Natural killer cell (primary cell): ENCODE data around the gene MAP4K4. TPM values are rescaled to one million over a fixed set of nuclear protein-coding genes. Genes with fewer than 3 reads are reported as not detected.
A peak's percentile ranks its signal among the peaks of the same experiment; 100 is the strongest.

Source experiments
- ATAC-seq, 3 donors: fragments of 150-1000 bp in 2 of 3; fragments of 200-7000 bp in 1 of 3; cut with Tn5 transposase; 1 replicate in 1 of 3; 2 replicates in 2 of 3; pipeline ENCODE4 v1.10.0; 2021; ENCODE audit warnings: mild to moderate bottlenecking in 2 of 3, moderate library complexity in 2 of 3
- DNase-seq, 2 donors: peaks; one replicate each; pipeline versions ENCODE4 v3.0.0 to v3.0.0-alpha.2; 2013 to 2021; ENCODE audit warnings: mixed read lengths in 1 of 2
- H3K27ac ChIP-seq: one replicate; pipeline ENCODE4 v1.5.1; 2013; ENCODE audit warnings: mild to moderate bottlenecking, low read length
- H3K27me3 ChIP-seq: one replicate; pipeline ENCODE4 v1.6.1; 2013; ENCODE audit warnings: low read length; ENCODE audit not compliant: control insufficient read depth, insufficient read depth
- H3K36me3 ChIP-seq: one replicate; pipeline ENCODE4 v1.6.1; 2013; ENCODE audit warnings: low read length; ENCODE audit not compliant: control insufficient read depth, insufficient read depth
- H3K4me1 ChIP-seq: one replicate; pipeline ENCODE4 v1.6.1; 2013; ENCODE audit warnings: low read length; ENCODE audit not compliant: control insufficient read depth, insufficient read depth
- H3K4me3 ChIP-seq: one replicate; pipeline ENCODE4 v1.5.1; 2013; ENCODE audit warnings: low read length
- H3K9me3 ChIP-seq: one replicate; pipeline ENCODE4 v1.6.1; 2013; ENCODE audit warnings: low read length; ENCODE audit not compliant: control insufficient read depth, insufficient read depth
- H3K27ac Mint-ChIP-seq, 2 donors: one replicate each; pipeline ENCODE4 v1.8.0; 2022; ENCODE audit warnings: mild to moderate bottlenecking in 2 of 2, mixed read lengths in 2 of 2, moderate library complexity in 1 of 2
- H3K27me3 Mint-ChIP-seq, 2 donors: one replicate each; pipeline ENCODE4 v1.8.0; 2022; ENCODE audit warnings: low read depth in 2 of 2, mixed read lengths in 2 of 2
- H3K36me3 Mint-ChIP-seq: one replicate; pipeline ENCODE4 v1.8.0; 2022; ENCODE audit warnings: mixed read lengths
- H3K4me1 Mint-ChIP-seq, 2 donors: one replicate each; pipeline ENCODE4 v1.8.0; 2022; ENCODE audit warnings: mixed read lengths in 2 of 2
- H3K4me3 Mint-ChIP-seq: one replicate; pipeline ENCODE4 v1.8.0; 2022; ENCODE audit warnings: mild to moderate bottlenecking, moderate library complexity, mixed read lengths
- H3K9me3 Mint-ChIP-seq, 2 donors: one replicate each; pipeline ENCODE4 v1.8.0; 2022; ENCODE audit warnings: mixed read lengths in 2 of 2
- WGBS: methylation state at CpG from one replicate; pipeline ENCODE4 v1.1.7; 2013; ENCODE audit warnings: missing lambda C conversion rate; ENCODE audit not compliant: insufficient coverage; 5-methylcytosine and 5-hydroxymethylcytosine counted together
- intact Hi-C: fragments of 100-400 bp; cut with micrococcal nuclease; formaldehyde crosslinking; loops from one replicate; pipeline ENCODE4 v1.14.2; 2022
- total RNA-seq, 4 donors: library from RNA; stranded (reverse); fragments of 120-200 nt in 1 of 4; gene quantifications; one replicate each; pipeline versions ENCODE4 v1.2.3 to v1.2.4, GENCODE V29; 2013 to 2022
- TF ChIP-seq, protein P1 (sequence below): fragments of 200-600 bp; IDR thresholded peaks from one replicate; pipeline ENCODE4 v1.8.0; 2022; ENCODE audit warnings: antibody characterized with exemption

The MAP4K4 gene
- total RNA-seq, result 10 to 100 TPM; 60.2 to 80.3 (median 66.5) TPM
- 73.9 TPM for total RNA-seq (2013)

DNA sequence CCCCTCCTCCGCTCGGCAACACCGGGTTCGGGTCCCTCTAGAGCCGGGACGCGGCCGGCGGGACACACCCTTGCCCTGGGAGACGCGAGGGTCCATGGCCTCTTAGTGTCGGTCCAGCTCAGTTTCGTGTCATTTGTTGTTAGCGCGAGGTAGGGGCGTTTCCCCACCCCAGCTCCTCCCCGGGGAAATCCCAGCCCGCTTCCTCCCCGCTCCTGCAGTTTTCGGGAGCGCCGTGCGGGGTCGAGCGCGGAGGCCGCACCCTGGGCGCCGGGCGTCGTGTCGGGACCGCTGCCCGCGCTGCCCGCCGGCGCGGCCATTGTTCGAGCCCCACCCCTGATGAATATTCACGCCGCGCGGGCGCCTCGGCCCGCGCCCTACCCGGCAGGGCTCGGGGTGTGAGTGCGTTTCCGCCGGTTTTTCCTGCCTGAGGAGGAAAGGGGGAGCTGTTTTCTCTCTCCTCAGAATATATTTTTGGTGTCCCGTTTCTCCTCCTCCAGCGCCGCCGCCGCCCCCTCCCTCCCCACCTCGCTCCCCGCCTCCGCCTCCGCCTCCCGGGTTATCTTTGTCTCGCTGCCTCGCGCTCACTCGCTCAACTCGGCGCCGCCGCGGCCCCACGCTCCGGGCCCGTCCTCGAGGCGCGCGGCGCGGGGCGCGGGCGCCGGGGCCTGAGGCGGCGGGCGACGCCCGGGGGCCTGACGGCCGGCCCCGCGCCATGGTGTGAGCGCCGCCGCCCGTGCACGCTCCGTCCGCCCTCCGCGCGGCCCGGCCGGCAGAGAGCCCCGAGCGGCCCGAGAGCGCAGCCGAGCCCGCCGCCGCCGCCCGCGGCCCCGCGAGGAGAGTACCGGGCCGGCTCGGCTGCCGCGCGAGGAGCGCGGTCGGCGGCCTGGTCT is at the start of gene MAP4K4:
MAP4K4 (plus strand) TSS at position 584 of the 890 bp plus-strand sequence. CDS start 374 bp downstream, outside the sequence.
- H3K36me3 ChIP-seq, result no peaks in the 10 kb centered on the region
- intact Hi-C loops, result loop anchor here (5.0 kb wide), 1 partner anchor 125 kb away; no protein-coding TSS in a partner anchor
- H3K27ac ChIP-seq, result peak within 1 kb of the TSS; percentile 51
- peak; percentile 47 to 86 for DNase-seq
- ATAC-seq, result peak; percentile 60 to 77 (median 68)
- H3K4me1 ChIP-seq, result peaks cover 22% of the 10 kb centered on the region
- TF ChIP-seq, protein P1, sequence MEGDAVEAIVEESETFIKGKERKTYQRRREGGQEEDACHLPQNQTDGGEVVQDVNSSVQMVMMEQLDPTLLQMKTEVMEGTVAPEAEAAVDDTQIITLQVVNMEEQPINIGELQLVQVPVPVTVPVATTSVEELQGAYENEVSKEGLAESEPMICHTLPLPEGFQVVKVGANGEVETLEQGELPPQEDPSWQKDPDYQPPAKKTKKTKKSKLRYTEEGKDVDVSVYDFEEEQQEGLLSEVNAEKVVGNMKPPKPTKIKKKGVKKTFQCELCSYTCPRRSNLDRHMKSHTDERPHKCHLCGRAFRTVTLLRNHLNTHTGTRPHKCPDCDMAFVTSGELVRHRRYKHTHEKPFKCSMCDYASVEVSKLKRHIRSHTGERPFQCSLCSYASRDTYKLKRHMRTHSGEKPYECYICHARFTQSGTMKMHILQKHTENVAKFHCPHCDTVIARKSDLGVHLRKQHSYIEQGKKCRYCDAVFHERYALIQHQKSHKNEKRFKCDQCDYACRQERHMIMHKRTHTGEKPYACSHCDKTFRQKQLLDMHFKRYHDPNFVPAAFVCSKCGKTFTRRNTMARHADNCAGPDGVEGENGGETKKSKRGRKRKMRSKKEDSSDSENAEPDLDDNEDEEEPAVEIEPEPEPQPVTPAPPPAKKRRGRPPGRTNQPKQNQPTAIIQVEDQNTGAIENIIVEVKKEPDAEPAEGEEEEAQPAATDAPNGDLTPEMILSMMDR, result no peak
- no peaks in the 10 kb centered on the region for H3K27me3 ChIP-seq
- under 1% methylated on average over 126 of the region's 129 CpGs for WGBS
- H3K4me3 ChIP-seq, result peak within 1 kb of the TSS; percentile 63
- H3K27ac Mint-ChIP-seq, result peak within 1 kb of the TSS; percentile 71 to 80
- no peaks in the 10 kb centered on the region for H3K9me3 ChIP-seq
- peaks cover 17 to 19% of the 10 kb centered on the region in 2 donors for H3K4me1 Mint-ChIP-seq
- H3K9me3 Mint-ChIP-seq, result no peaks in the 10 kb centered on the region
- no peaks in the 10 kb centered on the region for H3K36me3 Mint-ChIP-seq
- no peaks in the 10 kb centered on the region for H3K27me3 Mint-ChIP-seq
- H3K4me3 Mint-ChIP-seq, result peak within 1 kb of the TSS; percentile 96

- TF ChIP-seq, protein P1, result no peak
- Histone ChIP-seq H3K9me3 (no peaks in the 10 kb centered on the region), H3K36me3 (no peaks in the 10 kb centered on the region), H3K27me3 (no peaks in the 10 kb centered on the region), H3K4me1 (peaks cover 3% of the 10 kb centered on the region), H3K4me3 (no peak overlapping the region), H3K27ac (no peak overlapping the region)
- no peak for DNase-seq
- H3K27ac Mint-ChIP-seq, result no peak overlapping the region
- no peak for ATAC-seq
- 81% methylated on average over 7 of the region's 7 CpGs for WGBS
- H3K36me3 Mint-ChIP-seq, result no peaks in the 10 kb centered on the region
- no peaks in the 10 kb centered on the region for H3K9me3 Mint-ChIP-seq
- peaks cover 4 to 5% of the 10 kb centered on the region in 2 donors for H3K4me1 Mint-ChIP-seq
- intact Hi-C loops, result no loop called here
- no peaks in the 10 kb centered on the region for H3K27me3 Mint-ChIP-seq
- H3K4me3 Mint-ChIP-seq, result no peak overlapping the region
Observed at GRCh38 chr2:101653469-101653868, 44.0 kb upstream of the MAP4K4 start.

GRCh38 chr2:101655702-101656422 is 41.6 kb upstream of the MAP4K4 start:
- Histone ChIP-seq H3K4me3 (no peak overlapping the region), H3K27me3 (no peaks in the 10 kb centered on the region), H3K4me1 (peaks cover 3% of the 10 kb centered on the region), H3K27ac (no peak overlapping the region), H3K9me3 (no peaks in the 10 kb centered on the region), H3K36me3 (no peaks in the 10 kb centered on the region)
- no peaks in the 10 kb centered on the region for H3K36me3 Mint-ChIP-seq
- H3K4me1 Mint-ChIP-seq, result peaks cover 4 to 5% of the 10 kb centered on the region in 2 donors
- 78% methylated on average over 5 of the region's 5 CpGs for WGBS
- TF ChIP-seq, protein P1, result no peak
- intact Hi-C loops, result no loop called here
- no peak for ATAC-seq
- H3K9me3 Mint-ChIP-seq, result no peaks in the 10 kb centered on the region
- no peak overlapping the region for H3K4me3 Mint-ChIP-seq
- H3K27me3 Mint-ChIP-seq, result no peaks in the 10 kb centered on the region
- H3K27ac Mint-ChIP-seq, result no peak overlapping the region
- DNase-seq, result no peak
